ENCODE measurements around the gene SLC44A1. TPM values are rescaled to one million over a fixed set of nuclear protein-coding genes. Genes with fewer than 3 reads are reported as not detected.
A peak's percentile ranks its signal among the peaks of the same experiment; 100 is the strongest.

Gene SLC44A1
- polyA plus RNA-seq, 3 donors, result 6.9 to 52.1 (median 46.5) TPM

GRCh38 chr9:105328872-105329718 lies 84.6 kb downstream of the SLC44A1 start:
- H3K4me3 ChIP-seq (replicated peaks in 1 of 3; ENCODE audit: low read depth in 2 of 3, low read length in 3 of 3), result no peak overlapping the region
- H3K9me3 Mint-ChIP-seq, result peaks cover 0 to 2% (median 0%) of the 10 kb centered on the region in 7 donors
- no peaks in the 10 kb centered on the region for H3K27me3 Mint-ChIP-seq (ENCODE audit: low read depth in 3 of 3)
- no peak overlapping the region for H2AFZ ChIP-seq (ENCODE audit: insufficient read depth, low read depth, low read length, poor library complexity, severe bottlenecking)
- no peaks in the 10 kb centered on the region for H4K20me1 ChIP-seq (ENCODE audit: insufficient read depth, low read length)
- H3K27me3 ChIP-seq (ENCODE audit: control insufficient read depth in 2 of 2, insufficient read depth in 2 of 2, low read length in 2 of 2), result no peaks in the 10 kb centered on the region
- H3K36me3 Mint-ChIP-seq, result peaks cover 25 to 58% of the 10 kb centered on the region in 2 donors
- H3K4me1 ChIP-seq (ENCODE audit: control insufficient read depth in 1 of 2, insufficient read depth in 2 of 2, low read length in 2 of 2), result no peaks in the 10 kb centered on the region
- H3K9me3 ChIP-seq (replicated peaks in 1 of 2; ENCODE audit: control insufficient read depth in 1 of 2, insufficient read depth in 1 of 2, low read length in 2 of 2), result no peaks in the 10 kb centered on the region
- intact Hi-C loops (cut with micrococcal nuclease), result no loop called here
- H3K4me2 ChIP-seq (replicated peaks; ENCODE audit: extremely low read depth, low read length, poor library complexity, severe bottlenecking), result no peak overlapping the region
- no peak overlapping the region for H3K27ac Mint-ChIP-seq
- H3K79me2 ChIP-seq (ENCODE audit: insufficient read depth, low read length), result peaks cover 28% of the 10 kb centered on the region
- H3K4me3 Mint-ChIP-seq, result no peak overlapping the region
- H3K36me3 ChIP-seq (replicated peaks in 1 of 2; ENCODE audit: control insufficient read depth in 1 of 2, insufficient read depth in 2 of 2, low read length in 2 of 2), result peaks cover 2 to 8% of the 10 kb centered on the region in 2 donors
- 93% methylated on average over 10 of the region's 12 CpGs for WGBS (ENCODE audit: insufficient coverage)
- H3K9ac ChIP-seq (ENCODE audit: insufficient read depth, low read length, poor library complexity, severe bottlenecking), result no peak overlapping the region
- H3K4me1 Mint-ChIP-seq, result peaks cover 11% of the 10 kb centered on the region
- no peak overlapping the region for H3K27ac ChIP-seq (ENCODE audit: low read depth in 1 of 2, low read length in 2 of 2)
- no peak for TF ChIP-seq CTCF (IDR thresholded peaks at IDR 0.05)
- no peak for DNase-seq

GRCh38 chr9:105329719-105330062 lies 85.2 kb downstream of the SLC44A1 start:
- Mint-ChIP-seq H3K9me3 (peaks cover 0 to 2% (median 0%) of the 10 kb centered on the region in 7 donors), H3K27me3 (ENCODE audit: low read depth in 3 of 3) (no peaks in the 10 kb centered on the region), H3K4me1 (peaks cover 11% of the 10 kb centered on the region), H3K36me3 (peaks cover 27 to 59% of the 10 kb centered on the region in 2 donors), H3K27ac (no peak overlapping the region), H3K4me3 (no peak overlapping the region)
- H3K4me1 ChIP-seq (ENCODE audit: control insufficient read depth in 1 of 2, insufficient read depth in 2 of 2, low read length in 2 of 2), result no peaks in the 10 kb centered on the region
- H4K20me1 ChIP-seq (ENCODE audit: insufficient read depth, low read length), result no peaks in the 10 kb centered on the region
- H3K9ac ChIP-seq (ENCODE audit: insufficient read depth, low read length, poor library complexity, severe bottlenecking), result no peak overlapping the region
- H3K36me3 ChIP-seq (replicated peaks in 1 of 2; ENCODE audit: control insufficient read depth in 1 of 2, insufficient read depth in 2 of 2, low read length in 2 of 2), result peaks cover 2 to 8% of the 10 kb centered on the region in 2 donors
- no peak overlapping the region for H3K4me2 ChIP-seq (replicated peaks; ENCODE audit: extremely low read depth, low read length, poor library complexity, severe bottlenecking)
- peaks cover 28% of the 10 kb centered on the region for H3K79me2 ChIP-seq (ENCODE audit: insufficient read depth, low read length)
- H3K4me3 ChIP-seq (replicated peaks in 1 of 3; ENCODE audit: low read depth in 2 of 3, low read length in 3 of 3), result no peak overlapping the region
- no peak for DNase-seq
- H2AFZ ChIP-seq (ENCODE audit: insufficient read depth, low read depth, low read length, poor library complexity, severe bottlenecking), result no peak overlapping the region
- no peaks in the 10 kb centered on the region for H3K27me3 ChIP-seq (ENCODE audit: control insufficient read depth in 2 of 2, insufficient read depth in 2 of 2, low read length in 2 of 2)
- no CpG with 5 or more reads among the region's 1 CpG for WGBS (ENCODE audit: insufficient coverage)
- TF ChIP-seq CTCF (IDR thresholded peaks at IDR 0.05), result no peak
- no peaks in the 10 kb centered on the region for H3K9me3 ChIP-seq (replicated peaks in 1 of 2; ENCODE audit: control insufficient read depth in 1 of 2, insufficient read depth in 1 of 2, low read length in 2 of 2)
- peak overlapping the region in 1 of 2 donors; percentile 14 for H3K27ac ChIP-seq (ENCODE audit: low read depth in 1 of 2, low read length in 2 of 2)
- intact Hi-C loops (cut with micrococcal nuclease), result no loop called here
